Measurements from ENCODE around the gene ADAMTS16.

The ADAMTS16 gene

GRCh38 chr5:5158472-5158895 lies 18.4 kb downstream of the ADAMTS16 start:
- Histone ChIP-seq H3K27ac (ENCODE audit: insufficient read depth, low read depth, low read length, poor library complexity, severe bottlenecking) (no peak overlapping the region), H3K9me3 (ENCODE audit: control insufficient read depth, low read length) (no peaks in the 10 kb centered on the region), H3K36me3 (ENCODE audit: control insufficient read depth, insufficient read depth, low read length) (no peaks in the 10 kb centered on the region), H3K4me1 (ENCODE audit: control insufficient read depth, insufficient read depth, low read length) (no peaks in the 10 kb centered on the region), H3K27me3 (ENCODE audit: control insufficient read depth, insufficient read depth, low read length, poor library complexity, severe bottlenecking) (no peaks in the 10 kb centered on the region), H3K4me3 (ENCODE audit: insufficient read depth, low read depth, low read length) (no peak overlapping the region)
- WGBS, 2 experiments: 100% methylated on average over 1 of the region's 1 CpG

GRCh38 chr5:5159282-5160103 lies 19.4 kb downstream of the ADAMTS16 start:
- no peaks in the 10 kb centered on the region for H3K9me3 ChIP-seq (ENCODE audit: control insufficient read depth, low read length)
- H3K4me1 ChIP-seq (ENCODE audit: control insufficient read depth, insufficient read depth, low read length): no peaks in the 10 kb centered on the region
- no peaks in the 10 kb centered on the region for H3K36me3 ChIP-seq (ENCODE audit: control insufficient read depth, insufficient read depth, low read length)
- WGBS, 2 experiments: 72 to 76% methylated on average over 5 of the region's 5 CpGs
- no peak overlapping the region for H3K4me3 ChIP-seq (ENCODE audit: insufficient read depth, low read depth, low read length)
- H3K27ac ChIP-seq (ENCODE audit: insufficient read depth, low read depth, low read length, poor library complexity, severe bottlenecking): no peak overlapping the region
- no peaks in the 10 kb centered on the region for H3K27me3 ChIP-seq (ENCODE audit: control insufficient read depth, insufficient read depth, low read length, poor library complexity, severe bottlenecking)

- Histone ChIP-seq H3K9me3 (ENCODE audit: control insufficient read depth, low read length) (no peaks in the 10 kb centered on the region), H3K4me1 (ENCODE audit: control insufficient read depth, insufficient read depth, low read length) (no peaks in the 10 kb centered on the region), H3K27me3 (ENCODE audit: control insufficient read depth, insufficient read depth, low read length, poor library complexity, severe bottlenecking) (no peaks in the 10 kb centered on the region), H3K36me3 (ENCODE audit: control insufficient read depth, insufficient read depth, low read length) (no peaks in the 10 kb centered on the region), H3K4me3 (ENCODE audit: insufficient read depth, low read depth, low read length) (no peak overlapping the region), H3K27ac (ENCODE audit: insufficient read depth, low read depth, low read length, poor library complexity, severe bottlenecking) (no peak overlapping the region)
- WGBS, 2 experiments: 89% methylated on average over 5 of the region's 5 CpGs
These were observed 24.0 kb downstream of the ADAMTS16 start for GRCh38 chr5:5164163-5164562.

- H3K27ac ChIP-seq (ENCODE audit: insufficient read depth, low read depth, low read length, poor library complexity, severe bottlenecking): no peak overlapping the region
- 92% methylated on average over 9 of the region's 9 CpGs for WGBS, 2 experiments
- H3K27me3 ChIP-seq (ENCODE audit: control insufficient read depth, insufficient read depth, low read length, poor library complexity, severe bottlenecking): no peaks in the 10 kb centered on the region
- no peaks in the 10 kb centered on the region for H3K36me3 ChIP-seq (ENCODE audit: control insufficient read depth, insufficient read depth, low read length)
- H3K4me3 ChIP-seq (ENCODE audit: insufficient read depth, low read depth, low read length): no peak overlapping the region
- no peaks in the 10 kb centered on the region for H3K9me3 ChIP-seq (ENCODE audit: control insufficient read depth, low read length)
- H3K4me1 ChIP-seq (ENCODE audit: control insufficient read depth, insufficient read depth, low read length): no peaks in the 10 kb centered on the region
These were observed 25.4 kb downstream of the ADAMTS16 start for GRCh38 chr5:5165541-5166002.

- Histone ChIP-seq H3K36me3 (ENCODE audit: control insufficient read depth, insufficient read depth, low read length) (no peaks in the 10 kb centered on the region), H3K27me3 (ENCODE audit: control insufficient read depth, insufficient read depth, low read length, poor library complexity, severe bottlenecking) (no peaks in the 10 kb centered on the region), H3K4me3 (ENCODE audit: insufficient read depth, low read depth, low read length) (no peak overlapping the region), H3K27ac (ENCODE audit: insufficient read depth, low read depth, low read length, poor library complexity, severe bottlenecking) (no peak overlapping the region), H3K4me1 (ENCODE audit: control insufficient read depth, insufficient read depth, low read length) (no peaks in the 10 kb centered on the region), H3K9me3 (ENCODE audit: control insufficient read depth, low read length) (no peaks in the 10 kb centered on the region)
- WGBS, 2 experiments: 93 to 94% methylated on average over 8 of the region's 8 CpGs
These were observed 29.3 kb downstream of the ADAMTS16 start for GRCh38 chr5:5169466-5169865.

GRCh38 chr5:5178136-5178535 lies 38.0 kb downstream of the ADAMTS16 start:
- no peaks in the 10 kb centered on the region for H3K36me3 ChIP-seq (ENCODE audit: control insufficient read depth, insufficient read depth, low read length)
- peaks cover 42% of the 10 kb centered on the region for H3K27me3 ChIP-seq (ENCODE audit: control insufficient read depth, insufficient read depth, low read length, poor library complexity, severe bottlenecking)
- no peak overlapping the region for H3K27ac ChIP-seq (ENCODE audit: insufficient read depth, low read depth, low read length, poor library complexity, severe bottlenecking)
- peaks cover 25% of the 10 kb centered on the region for H3K4me1 ChIP-seq (ENCODE audit: control insufficient read depth, insufficient read depth, low read length)
- no peaks in the 10 kb centered on the region for H3K9me3 ChIP-seq (ENCODE audit: control insufficient read depth, low read length)
- WGBS, 2 experiments: 81 to 92% methylated on average over 2 to 4 of the region's 4 CpGs
- H3K4me3 ChIP-seq (ENCODE audit: insufficient read depth, low read depth, low read length): no peak overlapping the region

- no peak overlapping the region for H3K4me3 ChIP-seq (ENCODE audit: insufficient read depth, low read depth, low read length)
- peaks cover 46% of the 10 kb centered on the region for H3K27me3 ChIP-seq (ENCODE audit: control insufficient read depth, insufficient read depth, low read length, poor library complexity, severe bottlenecking)
- peaks cover 28% of the 10 kb centered on the region for H3K4me1 ChIP-seq (ENCODE audit: control insufficient read depth, insufficient read depth, low read length)
- WGBS, 2 experiments: 63 to 70% methylated on average over 2 of the region's 2 CpGs
- no peaks in the 10 kb centered on the region for H3K9me3 ChIP-seq (ENCODE audit: control insufficient read depth, low read length)
- H3K36me3 ChIP-seq (ENCODE audit: control insufficient read depth, insufficient read depth, low read length): no peaks in the 10 kb centered on the region
- H3K27ac ChIP-seq (ENCODE audit: insufficient read depth, low read depth, low read length, poor library complexity, severe bottlenecking): no peak overlapping the region
These were observed 38.5 kb downstream of the ADAMTS16 start for GRCh38 chr5:5178580-5178979.

GRCh38 chr5:5179079-5179478 lies 38.9 kb downstream of the ADAMTS16 start:
- peaks cover 28% of the 10 kb centered on the region for H3K4me1 ChIP-seq (ENCODE audit: control insufficient read depth, insufficient read depth, low read length)
- H3K27me3 ChIP-seq (ENCODE audit: control insufficient read depth, insufficient read depth, low read length, poor library complexity, severe bottlenecking): peaks cover 51% of the 10 kb centered on the region
- WGBS, 2 experiments: 23 to 41% methylated on average over 4 to 5 of the region's 5 CpGs
- no peaks in the 10 kb centered on the region for H3K36me3 ChIP-seq (ENCODE audit: control insufficient read depth, insufficient read depth, low read length)
- no peak overlapping the region for H3K27ac ChIP-seq (ENCODE audit: insufficient read depth, low read depth, low read length, poor library complexity, severe bottlenecking)
- no peak overlapping the region for H3K4me3 ChIP-seq (ENCODE audit: insufficient read depth, low read depth, low read length)
- no peaks in the 10 kb centered on the region for H3K9me3 ChIP-seq (ENCODE audit: control insufficient read depth, low read length)

GRCh38 chr5:5179597-5179996 lies 39.5 kb downstream of the ADAMTS16 start:
- WGBS, 2 experiments: 3 to 9% methylated on average over 4 of the region's 4 CpGs

GRCh38 chr5:5181650-5182324 lies 41.7 kb downstream of the ADAMTS16 start:
- peaks cover 28% of the 10 kb centered on the region for H3K4me1 ChIP-seq (ENCODE audit: control insufficient read depth, insufficient read depth, low read length)
- peaks cover 62% of the 10 kb centered on the region for H3K27me3 ChIP-seq (ENCODE audit: control insufficient read depth, insufficient read depth, low read length, poor library complexity, severe bottlenecking)
- WGBS, 2 experiments: 59 to 61% methylated on average over 14 of the region's 14 CpGs
- H3K27ac ChIP-seq (ENCODE audit: insufficient read depth, low read depth, low read length, poor library complexity, severe bottlenecking): no peak overlapping the region
- no peak overlapping the region for H3K4me3 ChIP-seq (ENCODE audit: insufficient read depth, low read depth, low read length)
- H3K36me3 ChIP-seq (ENCODE audit: control insufficient read depth, insufficient read depth, low read length): no peaks in the 10 kb centered on the region
- H3K9me3 ChIP-seq (ENCODE audit: control insufficient read depth, low read length): no peaks in the 10 kb centered on the region

More at GRCh38 chr5:5179597-5179996, 39.5 kb downstream of the ADAMTS16 start:
- Histone ChIP-seq H3K27ac (ENCODE audit: insufficient read depth, low read depth, low read length, poor library complexity, severe bottlenecking) (no peak overlapping the region), H3K36me3 (ENCODE audit: control insufficient read depth, insufficient read depth, low read length) (no peaks in the 10 kb centered on the region), H3K9me3 (ENCODE audit: control insufficient read depth, low read length) (no peaks in the 10 kb centered on the region), H3K4me1 (ENCODE audit: control insufficient read depth, insufficient read depth, low read length) (peaks cover 28% of the 10 kb centered on the region), H3K4me3 (ENCODE audit: insufficient read depth, low read depth, low read length) (no peak overlapping the region), H3K27me3 (ENCODE audit: control insufficient read depth, insufficient read depth, low read length, poor library complexity, severe bottlenecking) (peaks cover 56% of the 10 kb centered on the region)

Measured in ectodermal cell (in vitro differentiated cells).